Thyroid gland (tissue), 4 donors: ENCODE measurements around the gene AMZ1. TPM values are rescaled to one million over a fixed set of nuclear protein-coding genes. Genes with fewer than 3 reads are reported as not detected.
A peak's percentile ranks its signal among the peaks of the same experiment; 100 is the strongest.

Experiments
- DNase-seq, 2 donors: peaks; one replicate each; pipeline ENCODE4 v3.0.0-alpha.2; 2019
- H3K27ac ChIP-seq, 3 donors: fragments of 200-600 bp; sonication (generic); 1 replicate in 2 of 3; 2 replicates in 1 of 3; pipeline ENCODE4 v1.5.1; 2016 to 2019; ENCODE audit warnings: mild to moderate bottlenecking in 1 of 3, moderate library complexity in 1 of 3
- H3K27me3 ChIP-seq: fragments of 200-600 bp; sonication (generic); one replicate; pipeline ENCODE4 v1.5.1; 2019
- H3K36me3 ChIP-seq, 2 donors: fragments of 200-600 bp; sonication (generic); one replicate each; pipeline ENCODE4 v1.5.1; 2016 to 2019
- H3K4me1 ChIP-seq, 2 donors: fragments of 200-600 bp; sonication (generic); one replicate each; pipeline ENCODE4 v1.5.1; 2017 to 2019
- H3K4me3 ChIP-seq, 3 donors: fragments of 200-600 bp; sonication (generic); replicated peaks in 1 of 3; 1 replicate in 2 of 3; 2 replicates in 1 of 3; pipeline ENCODE4 v1.5.1; 2016; ENCODE audit warnings: mild to moderate bottlenecking in 1 of 3
- H3K9me3 ChIP-seq: fragments of 200-600 bp; sonication (generic); one replicate; pipeline ENCODE4 v1.5.1; 2017
- POLR2A ChIP-seq, 2 donors: fragments of 450-650 bp; IDR thresholded peaks; one replicate each; pipeline ENCODE4 v1.6.1; 2017; ENCODE audit warnings: antibody characterized with exemption in 2 of 2, mild to moderate bottlenecking in 2 of 2, moderate library complexity in 1 of 2
- WGBS, 2 donors: methylation state at CpG; one replicate each; pipeline ENCODE4 v1.1.5; 2017; 5-methylcytosine and 5-hydroxymethylcytosine counted together
- intact Hi-C: fragments of 100-400 bp; cut with DNase I; formaldehyde crosslinking; loops from one replicate; pipeline ENCODE4 v1.15.1; 2023
- total RNA-seq, 4 donors: library from RNA; depleted of rRNA; stranded (reverse); fragments of >200 nt; gene quantifications; one replicate each; pipeline ENCODE4 v1.2.3, GENCODE V29; 2016
- TF ChIP-seq, protein P1 (sequence below), 6 experiments: fragments of 200-600 bp in 3 of 6; fragments of 450-650 bp in 3 of 6; sonication (generic) in 3 of 6; IDR thresholded peaks; one replicate each; pipeline ENCODE4 v1.5.1; 2016 to 2019; ENCODE audit warnings: antibody characterized with exemption in 6 of 6, mild to moderate bottlenecking in 2 of 6, inconsistent platforms in 1 of 6, moderate library complexity in 1 of 6

The AMZ1 gene
- total RNA-seq, 4 donors from 2014 or later, result 0.29 to 1.2 TPM; not detected in 2

- Histone ChIP-seq H3K27ac (peak overlapping the region in 1 of 3 donors; percentile 27), H3K4me1 (no peaks in the 10 kb centered on the region), H3K4me3 (no peak overlapping the region), H3K9me3 (no peaks in the 10 kb centered on the region), H3K27me3 (no peaks in the 10 kb centered on the region), H3K36me3 (peaks cover 3 to 8% of the 10 kb centered on the region in 2 donors)
- intact Hi-C loops, result no loop called here
- 66 to 83% methylated on average over 15 of the region's 15 CpGs for WGBS, 2 donors
- no peak for DNase-seq
- no peak for TF ChIP-seq POLR2A (IDR thresholded peaks at IDR 0.05)
- TF ChIP-seq, protein P1, sequence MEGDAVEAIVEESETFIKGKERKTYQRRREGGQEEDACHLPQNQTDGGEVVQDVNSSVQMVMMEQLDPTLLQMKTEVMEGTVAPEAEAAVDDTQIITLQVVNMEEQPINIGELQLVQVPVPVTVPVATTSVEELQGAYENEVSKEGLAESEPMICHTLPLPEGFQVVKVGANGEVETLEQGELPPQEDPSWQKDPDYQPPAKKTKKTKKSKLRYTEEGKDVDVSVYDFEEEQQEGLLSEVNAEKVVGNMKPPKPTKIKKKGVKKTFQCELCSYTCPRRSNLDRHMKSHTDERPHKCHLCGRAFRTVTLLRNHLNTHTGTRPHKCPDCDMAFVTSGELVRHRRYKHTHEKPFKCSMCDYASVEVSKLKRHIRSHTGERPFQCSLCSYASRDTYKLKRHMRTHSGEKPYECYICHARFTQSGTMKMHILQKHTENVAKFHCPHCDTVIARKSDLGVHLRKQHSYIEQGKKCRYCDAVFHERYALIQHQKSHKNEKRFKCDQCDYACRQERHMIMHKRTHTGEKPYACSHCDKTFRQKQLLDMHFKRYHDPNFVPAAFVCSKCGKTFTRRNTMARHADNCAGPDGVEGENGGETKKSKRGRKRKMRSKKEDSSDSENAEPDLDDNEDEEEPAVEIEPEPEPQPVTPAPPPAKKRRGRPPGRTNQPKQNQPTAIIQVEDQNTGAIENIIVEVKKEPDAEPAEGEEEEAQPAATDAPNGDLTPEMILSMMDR (IDR thresholded peaks at IDR 0.05), result no peak
Observed at GRCh38 chr7:2728316-2729030, 40.5 kb downstream of the AMZ1 start.

GRCh38 chr7:2729031-2729892, 41.3 kb downstream of the AMZ1 start:
- WGBS, 2 donors, result 87 to 88% methylated on average over 36 to 37 of the region's 37 CpGs
- no peak overlapping the region for H3K4me3 ChIP-seq
- no peaks in the 10 kb centered on the region for H3K4me1 ChIP-seq
- DNase-seq, result no peak
- no peaks in the 10 kb centered on the region for H3K9me3 ChIP-seq
- no peaks in the 10 kb centered on the region for H3K27me3 ChIP-seq
- TF ChIP-seq, protein P1 (IDR thresholded peaks at IDR 0.05), result no peak
- intact Hi-C loops, result no loop called here
- peak overlapping the region in 1 of 3 donors; percentile 27 for H3K27ac ChIP-seq
- H3K36me3 ChIP-seq, result peaks cover 3 to 8% of the 10 kb centered on the region in 2 donors

DNA sequence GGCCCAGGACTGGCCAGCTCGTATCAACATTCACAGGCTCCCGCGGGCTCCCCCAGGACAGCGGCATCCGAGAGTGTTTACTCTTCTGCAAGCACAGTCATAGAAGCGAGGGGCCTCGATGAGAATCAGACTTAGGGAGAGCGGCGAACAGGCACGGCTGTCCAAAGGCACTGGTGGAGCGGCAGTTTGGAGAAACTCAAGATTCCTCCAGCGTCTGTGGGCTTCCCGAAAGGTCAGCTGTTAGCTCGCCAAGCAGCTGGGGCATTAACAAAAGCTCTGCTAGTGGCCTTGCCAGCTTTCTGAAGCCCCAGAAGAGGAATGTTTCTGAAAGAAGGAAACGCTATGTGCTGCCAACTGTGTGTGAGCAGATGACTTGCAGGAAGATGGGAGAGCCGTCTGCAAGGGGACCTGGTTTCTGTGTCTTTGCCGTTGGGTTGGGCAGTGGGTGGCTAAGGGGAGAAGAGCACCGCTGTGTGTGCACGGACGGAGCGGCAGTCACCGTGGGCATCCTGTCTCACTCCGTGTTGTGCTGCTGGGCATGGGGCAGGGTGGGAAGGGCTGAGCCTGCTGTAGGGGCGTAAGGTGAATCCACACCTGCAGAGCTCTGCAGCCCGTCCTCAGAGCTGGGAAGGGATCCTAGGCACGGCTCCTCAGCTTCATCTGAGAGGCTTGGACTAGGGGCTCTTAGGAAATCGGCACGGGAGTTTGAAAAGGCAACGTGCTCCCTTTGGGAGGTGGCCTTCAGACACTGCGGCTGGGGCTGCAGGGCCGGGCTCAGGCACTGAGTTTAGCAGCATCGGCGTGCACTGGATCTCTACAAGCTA, 42.1 kb downstream of the AMZ1 start:
- no peak overlapping the region for H3K4me3 ChIP-seq
- peaks cover 3 to 8% of the 10 kb centered on the region in 2 donors for H3K36me3 ChIP-seq
- intact Hi-C loops, result no loop called here
- TF ChIP-seq, protein P1 (IDR thresholded peaks at IDR 0.05), result no peak
- no peak for TF ChIP-seq POLR2A (IDR thresholded peaks at IDR 0.05)
- no peak overlapping the region for H3K27ac ChIP-seq
- no peaks in the 10 kb centered on the region for H3K4me1 ChIP-seq
- H3K27me3 ChIP-seq, result no peaks in the 10 kb centered on the region
- H3K9me3 ChIP-seq, result no peaks in the 10 kb centered on the region
- WGBS, 2 donors, result 72 to 84% methylated on average over 30 to 33 of the region's 33 CpGs
- DNase-seq, result peak; percentile 21 to 28

GRCh38 chr7:2730846-2731770, 43.1 kb downstream of the AMZ1 start:
- TF ChIP-seq, protein P1 (IDR thresholded peaks at IDR 0.05), result no peak
- TF ChIP-seq POLR2A (IDR thresholded peaks at IDR 0.05), result no peak
- Histone ChIP-seq H3K27me3 (no peaks in the 10 kb centered on the region), H3K36me3 (peaks cover 3 to 8% of the 10 kb centered on the region in 2 donors), H3K4me3 (no peak overlapping the region), H3K27ac (no peak overlapping the region), H3K4me1 (no peaks in the 10 kb centered on the region), H3K9me3 (no peaks in the 10 kb centered on the region)
- 83 to 85% methylated on average over 44 to 45 of the region's 45 CpGs for WGBS, 2 donors
- intact Hi-C loops, result no loop called here
- DNase-seq, result peak in 1 of 2 donors; percentile 37
